ENCODE measurements around the gene SLC35G2.

Gene SLC35G2

GRCh38 chr3:136817448-136817847 lies 1.5 kb upstream of the SLC35G2 start:
- H3K27me3 ChIP-seq (ENCODE audit: insufficient read depth, poor library complexity, severe bottlenecking): no peaks in the 10 kb centered on the region
- TF ChIP-seq CTCF (IDR thresholded peaks at IDR 0.05; ENCODE audit: poor library complexity, severe bottlenecking): no peak
- H3K4me1 ChIP-seq (ENCODE audit: insufficient read depth, poor library complexity, severe bottlenecking): no peaks in the 10 kb centered on the region
- ATAC-seq (ENCODE audit: low read depth): no peak
- H3K4me3 ChIP-seq (ENCODE audit: severe bottlenecking): no peak overlapping the region
- H3K36me3 ChIP-seq (ENCODE audit: low read depth): no peaks in the 10 kb centered on the region
- no peaks in the 10 kb centered on the region for H3K9me3 ChIP-seq (ENCODE audit: severe bottlenecking)
- no peak overlapping the region for H3K27ac ChIP-seq (ENCODE audit: poor library complexity, severe bottlenecking)
- no peak for DNase-seq (ENCODE audit: low spot score)

- no peaks in the 10 kb centered on the region for H3K9me3 ChIP-seq (ENCODE audit: severe bottlenecking)
- DNase-seq (ENCODE audit: low spot score) (no peak), ATAC-seq (ENCODE audit: low read depth) (peak; percentile 51)
- H3K36me3 ChIP-seq (ENCODE audit: low read depth): no peaks in the 10 kb centered on the region
- no peak overlapping the region for H3K27ac ChIP-seq (ENCODE audit: poor library complexity, severe bottlenecking)
- H3K4me3 ChIP-seq (ENCODE audit: severe bottlenecking): peak overlapping the region; percentile 40
- TF ChIP-seq CTCF (IDR thresholded peaks at IDR 0.05; ENCODE audit: poor library complexity, severe bottlenecking): no peak
- no peaks in the 10 kb centered on the region for H3K27me3 ChIP-seq (ENCODE audit: insufficient read depth, poor library complexity, severe bottlenecking)
- H3K4me1 ChIP-seq (ENCODE audit: insufficient read depth, poor library complexity, severe bottlenecking): no peaks in the 10 kb centered on the region
Observed at GRCh38 chr3:136818191-136818768, 646 bp upstream of the SLC35G2 start.

GRCh38 chr3:136819392-136819730 lies 435 bp downstream of the SLC35G2 start:
- no peak for TF ChIP-seq CTCF (IDR thresholded peaks at IDR 0.05; ENCODE audit: poor library complexity, severe bottlenecking)
- Histone ChIP-seq H3K27me3 (ENCODE audit: insufficient read depth, poor library complexity, severe bottlenecking) (no peaks in the 10 kb centered on the region), H3K27ac (ENCODE audit: poor library complexity, severe bottlenecking) (peak overlapping the region; percentile 37), H3K4me1 (ENCODE audit: insufficient read depth, poor library complexity, severe bottlenecking) (no peaks in the 10 kb centered on the region), H3K9me3 (ENCODE audit: severe bottlenecking) (no peaks in the 10 kb centered on the region), H3K4me3 (ENCODE audit: severe bottlenecking) (peak overlapping the region; percentile 40), H3K36me3 (ENCODE audit: low read depth) (no peaks in the 10 kb centered on the region)
- ATAC-seq (ENCODE audit: low read depth): peak; percentile 76
- no peak for DNase-seq (ENCODE audit: low spot score)

- no peaks in the 10 kb centered on the region for H3K36me3 ChIP-seq (ENCODE audit: low read depth)
- peak; percentile 61 for DNase-seq (ENCODE audit: low spot score)
- TF ChIP-seq CTCF (IDR thresholded peaks at IDR 0.05; ENCODE audit: poor library complexity, severe bottlenecking): no peak
- H3K9me3 ChIP-seq (ENCODE audit: severe bottlenecking): no peaks in the 10 kb centered on the region
- H3K27me3 ChIP-seq (ENCODE audit: insufficient read depth, poor library complexity, severe bottlenecking): no peaks in the 10 kb centered on the region
- H3K4me1 ChIP-seq (ENCODE audit: insufficient read depth, poor library complexity, severe bottlenecking): no peaks in the 10 kb centered on the region
- peak overlapping the region; percentile 37 for H3K27ac ChIP-seq (ENCODE audit: poor library complexity, severe bottlenecking)
- ATAC-seq (ENCODE audit: low read depth): peak; percentile 71
- H3K4me3 ChIP-seq (ENCODE audit: severe bottlenecking): peak overlapping the region; percentile 40
Observed at GRCh38 chr3:136819731-136820679, 1.1 kb downstream of the SLC35G2 start.

- no peak for ATAC-seq (ENCODE audit: low read depth)
Observed at GRCh38 chr3:136831461-136831860, 12.5 kb downstream of the SLC35G2 start.

More at GRCh38 chr3:136831461-136831860, 12.5 kb downstream of the SLC35G2 start:
- DNase-seq (ENCODE audit: low spot score): no peak
- Histone ChIP-seq H3K27me3 (ENCODE audit: insufficient read depth, poor library complexity, severe bottlenecking) (no peaks in the 10 kb centered on the region), H3K4me1 (ENCODE audit: insufficient read depth, poor library complexity, severe bottlenecking) (no peaks in the 10 kb centered on the region), H3K27ac (ENCODE audit: poor library complexity, severe bottlenecking) (no peak overlapping the region), H3K36me3 (ENCODE audit: low read depth) (no peaks in the 10 kb centered on the region), H3K4me3 (ENCODE audit: severe bottlenecking) (no peak overlapping the region), H3K9me3 (ENCODE audit: severe bottlenecking) (no peaks in the 10 kb centered on the region)
- no peak for TF ChIP-seq CTCF (IDR thresholded peaks at IDR 0.05; ENCODE audit: poor library complexity, severe bottlenecking)
